Osteoblast (primary cell): Measurements from ENCODE around the gene HCRTR2. TPM values are rescaled to one million over a fixed set of nuclear protein-coding genes. Genes with fewer than 3 reads are reported as not detected.

ENCODE experiments used
- DNase-seq: peaks from one replicate; pipeline ENCODE4 v3.0.0; 2011; ENCODE audit warnings: low spot score, mixed read lengths; ENCODE audit not compliant: insufficient read length; ENCODE audit errors: missing footprints
- H2AFZ ChIP-seq: 2 replicates; pipeline ENCODE4 v1.6.0; 2011; ENCODE audit warnings: mild to moderate bottlenecking, low read length
- H3K27ac ChIP-seq: 2 replicates; pipeline ENCODE4 v1.5.1; 2011; ENCODE audit warnings: mild to moderate bottlenecking, low read depth, low read length, moderate library complexity
- H3K27me3 ChIP-seq: 2 replicates; pipeline ENCODE4 v1.6.0; 2012; ENCODE audit warnings: mild to moderate bottlenecking, control low read depth, inconsistent platforms, low read length, moderate library complexity; ENCODE audit not compliant: insufficient read depth
- H3K36me3 ChIP-seq: 2 replicates; pipeline ENCODE4 v1.5.1; 2011; ENCODE audit warnings: mild to moderate bottlenecking, low read length, control low read depth, moderate library complexity; ENCODE audit not compliant: insufficient read depth
- H3K4me1 ChIP-seq: 2 replicates; pipeline ENCODE4 v1.5.1; 2011; ENCODE audit warnings: mild to moderate bottlenecking, low read length, control low read depth, moderate library complexity; ENCODE audit not compliant: insufficient read depth
- H3K4me2 ChIP-seq: 2 replicates; pipeline ENCODE4 v1.6.0; 2011; ENCODE audit warnings: mild to moderate bottlenecking, low read length; ENCODE audit not compliant: insufficient read depth
- H3K4me3 ChIP-seq: fragments of 200-600 bp; sonication (generic); 3 replicates; pipeline ENCODE4 v1.5.1; 2012; ENCODE audit warnings: mild to moderate bottlenecking, low read length, inconsistent platforms; ENCODE audit not compliant: insufficient read depth
- H3K79me2 ChIP-seq: 2 replicates; pipeline ENCODE4 v1.6.0; 2012; ENCODE audit warnings: mild to moderate bottlenecking, low read length, control low read depth, inconsistent platforms; ENCODE audit not compliant: insufficient read depth
- H3K9me3 ChIP-seq: 2 replicates; pipeline ENCODE4 v1.5.1; 2011; ENCODE audit warnings: low read depth, low read length, control low read depth
- H4K20me1 ChIP-seq: 2 replicates; pipeline ENCODE4 v1.6.0; 2012; ENCODE audit warnings: mild to moderate bottlenecking, low read length, control low read depth; ENCODE audit not compliant: insufficient read depth
- total RNA-seq: library from RNA; depleted of rRNA; stranded (reverse); fragments of >200 nt; gene quantifications from 2 replicates; pipeline ENCODE4 v1.2.3, GENCODE V29; 2012
- TF ChIP-seq, protein P1 (sequence below): IDR thresholded peaks from 2 replicates; pipeline ENCODE4 v1.5.1; 2011; ENCODE audit warnings: mild to moderate bottlenecking, low read depth, low read length, moderate library complexity; ENCODE audit errors: extremely low read depth

Gene HCRTR2
- total RNA-seq, 1 donor, result not detected

DNA sequence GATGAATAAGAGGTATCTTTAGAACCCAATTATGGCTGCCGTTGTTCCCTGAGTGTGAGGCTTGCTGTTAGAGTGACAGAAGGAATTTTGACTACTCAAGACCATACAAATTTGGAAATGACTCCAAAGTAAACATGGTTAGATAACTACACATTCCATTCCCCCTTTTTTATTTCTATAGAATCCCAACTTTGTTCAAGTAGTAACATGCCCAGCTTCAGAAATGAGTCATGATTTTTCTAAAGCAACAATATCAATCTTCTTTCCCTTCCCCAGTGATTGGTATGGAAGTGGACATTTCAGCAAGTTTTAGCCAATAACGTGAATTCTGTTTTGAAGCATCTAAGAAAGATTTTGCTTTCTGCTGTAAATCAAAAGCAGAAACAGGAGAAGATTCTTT lies 37.8 kb downstream of the HCRTR2 start:
- Histone ChIP-seq H2AFZ (no peak overlapping the region), H3K79me2 (no peaks in the 10 kb centered on the region), H3K4me2 (no peak overlapping the region), H3K9me3 (no peaks in the 10 kb centered on the region), H3K4me3 (no peak overlapping the region), H4K20me1 (no peaks in the 10 kb centered on the region), H3K4me1 (no peaks in the 10 kb centered on the region), H3K27ac (no peak overlapping the region), H3K36me3 (no peaks in the 10 kb centered on the region), H3K27me3 (no peaks in the 10 kb centered on the region)
- no peak for DNase-seq
- TF ChIP-seq, protein P1, sequence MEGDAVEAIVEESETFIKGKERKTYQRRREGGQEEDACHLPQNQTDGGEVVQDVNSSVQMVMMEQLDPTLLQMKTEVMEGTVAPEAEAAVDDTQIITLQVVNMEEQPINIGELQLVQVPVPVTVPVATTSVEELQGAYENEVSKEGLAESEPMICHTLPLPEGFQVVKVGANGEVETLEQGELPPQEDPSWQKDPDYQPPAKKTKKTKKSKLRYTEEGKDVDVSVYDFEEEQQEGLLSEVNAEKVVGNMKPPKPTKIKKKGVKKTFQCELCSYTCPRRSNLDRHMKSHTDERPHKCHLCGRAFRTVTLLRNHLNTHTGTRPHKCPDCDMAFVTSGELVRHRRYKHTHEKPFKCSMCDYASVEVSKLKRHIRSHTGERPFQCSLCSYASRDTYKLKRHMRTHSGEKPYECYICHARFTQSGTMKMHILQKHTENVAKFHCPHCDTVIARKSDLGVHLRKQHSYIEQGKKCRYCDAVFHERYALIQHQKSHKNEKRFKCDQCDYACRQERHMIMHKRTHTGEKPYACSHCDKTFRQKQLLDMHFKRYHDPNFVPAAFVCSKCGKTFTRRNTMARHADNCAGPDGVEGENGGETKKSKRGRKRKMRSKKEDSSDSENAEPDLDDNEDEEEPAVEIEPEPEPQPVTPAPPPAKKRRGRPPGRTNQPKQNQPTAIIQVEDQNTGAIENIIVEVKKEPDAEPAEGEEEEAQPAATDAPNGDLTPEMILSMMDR, result no peak

DNA sequence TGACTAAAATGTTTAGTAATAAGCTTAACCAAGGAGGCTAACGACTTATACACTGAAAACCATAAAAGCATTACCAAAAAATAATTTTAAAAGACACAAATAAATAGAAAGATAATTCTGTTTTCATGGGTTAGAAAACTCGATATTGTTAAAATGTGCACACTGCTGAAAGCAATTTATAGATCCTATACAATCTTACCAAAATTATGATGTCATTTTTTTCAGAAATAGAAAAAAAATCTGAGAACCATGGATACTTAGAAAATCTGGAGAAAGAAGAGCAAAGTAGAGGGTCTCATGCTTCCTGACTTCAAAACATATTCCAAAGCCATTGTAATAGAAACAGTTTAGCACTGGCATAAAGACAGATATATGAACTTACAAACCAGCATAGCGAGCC lies 46.6 kb downstream of the HCRTR2 start:
- Histone ChIP-seq H3K9me3 (no peaks in the 10 kb centered on the region), H3K27ac (no peak overlapping the region), H3K4me1 (no peaks in the 10 kb centered on the region), H4K20me1 (no peaks in the 10 kb centered on the region), H2AFZ (no peak overlapping the region), H3K4me3 (no peak overlapping the region), H3K4me2 (no peak overlapping the region), H3K79me2 (no peaks in the 10 kb centered on the region), H3K36me3 (no peaks in the 10 kb centered on the region), H3K27me3 (no peaks in the 10 kb centered on the region)
- TF ChIP-seq, protein P1, result no peak
- DNase-seq, result no peak

DNA sequence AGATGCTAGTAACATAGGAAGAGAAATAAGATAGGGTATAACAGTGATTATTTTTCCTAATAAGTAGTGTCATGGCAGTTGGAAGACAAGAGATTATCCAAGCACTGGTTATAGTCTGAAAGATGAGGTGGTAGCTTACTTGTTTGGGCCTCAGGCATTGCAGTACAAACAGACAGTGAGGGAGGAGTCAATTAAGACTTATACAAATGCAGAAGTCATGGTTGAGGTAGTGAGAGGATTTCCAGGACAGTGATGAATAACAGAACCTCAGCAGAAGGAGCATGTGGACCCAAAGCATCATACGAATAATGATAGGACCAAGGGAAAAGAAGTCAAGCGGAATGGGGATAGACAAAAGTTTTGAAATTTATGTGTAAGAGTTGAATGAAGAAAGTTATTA lies 53.5 kb downstream of the HCRTR2 start:
- H3K4me3 ChIP-seq, result no peak overlapping the region
- no peaks in the 10 kb centered on the region for H3K36me3 ChIP-seq
- no peaks in the 10 kb centered on the region for H3K79me2 ChIP-seq
- H3K4me1 ChIP-seq, result no peaks in the 10 kb centered on the region
- DNase-seq, result no peak
- no peak overlapping the region for H3K27ac ChIP-seq
- no peaks in the 10 kb centered on the region for H4K20me1 ChIP-seq
- no peak overlapping the region for H3K4me2 ChIP-seq
- no peaks in the 10 kb centered on the region for H3K27me3 ChIP-seq
- H2AFZ ChIP-seq, result no peak overlapping the region
- H3K9me3 ChIP-seq, result no peaks in the 10 kb centered on the region
- TF ChIP-seq, protein P1, result no peak

DNA sequence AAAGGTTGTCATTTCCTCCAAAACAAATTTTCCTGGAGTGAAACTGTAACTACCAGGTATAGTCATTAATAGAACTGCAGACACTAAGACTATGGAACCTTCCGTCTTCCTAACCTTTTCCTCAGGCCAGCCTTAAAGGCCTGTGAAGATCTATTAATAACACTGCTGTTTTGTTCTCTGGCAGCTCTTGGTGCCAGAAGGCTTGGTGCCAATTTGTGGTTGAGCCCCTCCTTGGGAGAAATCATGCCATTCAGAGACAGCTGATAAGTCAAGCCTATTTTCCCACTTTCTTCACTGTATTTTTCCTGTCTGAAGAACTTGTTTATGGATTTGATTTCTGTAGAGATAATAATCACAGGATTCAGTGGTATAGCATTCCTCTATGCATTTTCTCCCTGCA lies 64.8 kb downstream of the HCRTR2 start:
- Histone ChIP-seq H3K27ac (no peak overlapping the region), H3K4me1 (no peaks in the 10 kb centered on the region), H4K20me1 (no peaks in the 10 kb centered on the region), H3K4me2 (no peak overlapping the region), H3K79me2 (no peaks in the 10 kb centered on the region), H3K36me3 (no peaks in the 10 kb centered on the region), H3K9me3 (no peaks in the 10 kb centered on the region), H3K27me3 (no peaks in the 10 kb centered on the region), H3K4me3 (no peak overlapping the region), H2AFZ (no peak overlapping the region)
- DNase-seq, result no peak
- TF ChIP-seq, protein P1, result no peak
